HG02981 (cell line): ENCODE measurements around the gene CLEC14A.

Experiments
- ATAC-seq: cut with Tn5 transposase; IDR thresholded peaks from one replicate; pipeline ENCODE4 v1.9.1; 2021; ENCODE audit warnings: mild to moderate bottlenecking, moderate library complexity; ENCODE audit not compliant: unreplicated experiment

Gene CLEC14A

DNA sequence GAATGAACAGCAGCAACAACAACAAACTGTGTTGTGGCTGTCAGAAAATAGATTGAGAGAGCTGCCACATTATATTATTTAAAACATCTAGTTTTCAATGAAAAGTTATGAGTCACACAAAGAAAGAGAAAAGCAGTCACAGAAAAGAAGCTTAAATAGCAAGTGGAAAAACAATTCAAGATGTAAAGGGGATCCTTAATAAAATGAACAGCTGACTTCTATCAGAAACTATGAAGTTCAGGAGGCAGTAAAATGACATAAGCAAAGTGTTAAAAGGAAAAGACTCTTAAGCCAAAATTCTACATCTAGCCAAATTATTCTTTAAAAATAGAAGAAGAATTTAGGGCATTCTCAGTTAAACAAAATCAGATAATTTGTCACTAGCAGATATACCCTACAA is 5.6 kb downstream of the CLEC14A start:
- ATAC-seq: no peak

DNA sequence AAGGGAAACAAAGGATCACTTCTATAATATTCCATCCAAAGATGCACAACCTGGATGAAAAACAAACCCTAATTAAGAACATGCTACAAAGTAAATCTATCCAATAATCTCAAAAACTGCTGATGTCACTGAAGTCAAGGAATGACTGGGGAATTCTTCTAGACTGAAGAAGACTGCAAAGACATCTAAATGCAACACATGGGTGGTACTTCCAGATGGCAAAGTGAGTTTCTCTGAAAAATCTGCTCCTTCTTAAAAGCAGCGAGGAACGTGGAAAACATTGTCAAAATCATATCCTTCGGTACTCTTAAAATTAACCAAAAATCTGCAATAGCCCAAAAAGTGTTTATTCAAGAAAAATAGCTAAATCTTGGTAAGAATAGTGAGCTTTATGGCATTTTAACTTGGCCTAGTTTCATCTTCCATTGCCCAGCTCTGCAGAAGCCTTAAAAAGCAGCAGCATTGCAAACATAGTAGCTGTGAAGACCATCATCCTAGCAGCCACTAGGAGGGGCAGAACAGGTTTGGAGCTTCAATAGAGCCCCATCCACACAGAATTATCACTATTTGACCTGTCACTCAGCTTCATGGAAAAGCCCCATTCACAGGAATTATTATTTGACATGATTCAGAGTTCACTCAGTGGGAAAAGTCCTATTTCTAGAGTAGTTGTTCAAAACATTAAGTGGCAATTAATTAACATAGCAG is 7.4 kb downstream of the CLEC14A start:
- no peak for ATAC-seq

DNA sequence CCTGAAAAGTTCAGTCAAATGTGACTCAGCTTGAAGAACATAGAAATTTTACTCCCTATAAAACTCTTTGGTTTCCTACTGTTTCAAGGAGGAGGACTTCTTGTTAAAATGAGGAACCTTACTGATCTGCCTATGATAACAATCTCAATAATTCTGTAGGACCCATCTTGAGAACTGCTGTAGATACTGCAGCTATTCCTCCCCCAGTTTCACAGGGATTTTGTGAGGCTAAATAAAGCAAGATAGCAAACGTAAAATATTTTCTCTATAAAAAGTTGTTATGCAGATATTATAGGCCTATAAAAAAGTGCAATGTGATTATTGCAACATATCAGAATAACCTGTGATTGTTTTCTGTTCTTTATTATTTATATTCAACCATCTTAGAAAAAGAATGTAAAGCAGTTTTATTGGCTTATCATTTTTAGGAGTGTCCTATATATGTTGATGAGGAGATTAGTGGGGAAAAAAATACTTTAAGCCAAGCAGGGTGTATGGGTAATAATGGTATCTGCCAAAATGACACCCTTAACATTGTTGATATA is 12.1 kb downstream of the CLEC14A start:
- no peak for ATAC-seq

DNA sequence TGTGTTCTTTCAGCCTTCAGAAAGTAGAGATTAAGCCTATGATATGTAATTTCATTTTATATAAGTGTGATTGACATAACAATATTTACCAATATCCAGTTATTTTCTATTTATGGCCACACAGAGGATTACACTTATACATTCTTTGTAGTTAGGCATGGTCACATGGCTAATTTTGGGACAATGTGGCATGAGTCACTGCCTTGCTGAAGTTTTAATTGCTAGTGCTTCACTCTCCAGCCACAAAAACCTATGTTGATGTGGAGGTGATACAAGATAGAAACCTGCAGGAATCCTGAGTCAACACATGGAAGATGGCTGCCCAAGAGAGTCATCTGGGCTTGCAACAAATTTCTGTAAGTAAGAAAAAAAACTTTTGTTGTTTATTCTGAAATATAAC is 17.0 kb downstream of the CLEC14A start:
- ATAC-seq: no peak

DNA sequence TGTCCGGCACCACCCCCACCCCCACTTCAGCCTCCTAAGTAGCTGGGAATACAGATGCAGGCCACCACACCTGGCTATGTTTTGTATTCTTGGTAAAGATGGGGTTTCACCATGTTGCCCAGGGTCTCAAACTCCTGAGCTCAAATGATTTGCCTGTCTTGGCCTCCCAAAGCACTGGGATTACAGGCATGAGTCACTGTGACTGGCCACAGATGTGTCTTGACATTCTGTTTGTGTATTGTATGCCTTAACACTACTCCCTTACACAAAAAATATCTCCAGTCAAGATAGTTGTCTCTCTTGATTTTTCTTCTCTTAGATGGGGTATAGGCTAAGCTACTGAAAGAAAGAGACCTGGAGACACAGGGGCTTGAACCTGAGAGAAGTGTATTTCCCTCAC is 17.6 kb downstream of the CLEC14A start:
- ATAC-seq: no peak

DNA sequence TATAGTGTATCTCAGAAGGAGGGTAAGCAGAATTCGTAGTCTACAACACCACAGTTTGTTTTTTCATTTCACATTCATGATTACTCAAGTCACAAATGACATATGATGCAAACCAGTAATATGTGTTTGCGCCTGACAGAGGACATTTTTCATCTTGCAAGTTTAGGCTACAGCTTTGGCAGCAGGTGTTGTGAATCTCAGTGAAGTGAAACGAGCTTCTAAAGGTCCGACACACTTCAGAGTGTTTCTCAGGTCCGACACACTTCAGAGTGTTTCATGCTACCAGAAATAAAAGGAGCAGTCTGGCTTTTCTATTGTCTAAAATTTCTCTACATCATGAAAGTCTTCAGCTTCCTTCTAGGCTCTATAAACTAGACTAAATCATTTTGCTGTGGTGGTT is 22.7 kb downstream of the CLEC14A start:
- ATAC-seq: no peak

DNA sequence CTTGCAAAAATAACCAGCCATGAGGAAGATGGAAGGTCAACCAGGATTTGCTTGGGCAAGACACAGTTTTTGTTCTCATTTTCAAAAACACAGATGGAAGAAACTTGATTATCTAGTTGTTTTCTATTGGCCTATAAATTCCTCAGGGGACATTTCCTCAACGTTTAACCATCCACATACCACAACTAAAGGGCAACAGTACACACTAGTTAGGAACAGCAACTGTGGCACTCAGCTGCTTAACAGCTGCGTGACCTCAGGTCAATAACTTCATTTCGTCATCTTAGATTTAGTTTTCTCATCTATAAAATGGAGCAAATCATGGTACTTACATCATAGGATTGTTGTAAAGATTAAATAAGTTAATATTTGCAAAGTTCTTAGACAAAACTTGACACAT is 29.5 kb downstream of the CLEC14A start:
- ATAC-seq: no peak

DNA sequence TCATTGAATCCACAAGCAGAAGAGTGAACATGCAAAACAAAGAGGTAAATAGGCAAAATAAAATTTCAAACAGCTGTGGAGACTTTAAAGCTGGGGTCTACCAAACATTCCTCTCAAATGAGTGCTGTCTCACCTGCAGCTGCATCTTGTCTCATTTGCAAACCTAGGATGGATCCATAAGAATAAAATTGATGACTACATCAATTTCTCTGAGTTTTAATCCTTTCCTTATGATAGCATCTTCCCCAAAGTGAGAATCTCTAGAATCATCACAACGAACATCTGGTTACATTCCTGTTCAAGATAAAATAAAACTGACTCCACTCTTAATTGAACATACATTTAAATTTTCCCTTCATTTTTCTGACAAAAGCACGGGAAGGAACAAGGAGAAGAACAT is 29.9 kb downstream of the CLEC14A start:
- ATAC-seq: no peak

DNA sequence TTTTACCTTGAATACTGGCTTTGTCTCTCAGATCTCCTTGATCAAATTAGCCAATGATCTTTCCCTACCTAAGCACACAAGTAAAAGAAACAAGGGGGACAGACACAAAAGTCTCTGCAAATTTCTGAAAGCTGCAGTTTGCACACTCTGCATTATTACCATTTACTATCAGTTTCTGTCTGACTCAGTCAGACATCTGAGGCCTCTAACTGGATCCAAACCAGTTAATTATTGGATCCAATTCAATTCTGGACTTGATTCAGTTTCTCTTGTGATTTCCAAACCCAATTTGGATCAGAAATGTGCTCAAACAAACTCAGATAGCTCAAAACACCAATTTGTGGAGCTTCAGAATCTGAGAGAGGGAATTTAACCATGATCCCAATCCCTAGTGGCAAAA is 31.6 kb downstream of the CLEC14A start:
- no peak for ATAC-seq

DNA sequence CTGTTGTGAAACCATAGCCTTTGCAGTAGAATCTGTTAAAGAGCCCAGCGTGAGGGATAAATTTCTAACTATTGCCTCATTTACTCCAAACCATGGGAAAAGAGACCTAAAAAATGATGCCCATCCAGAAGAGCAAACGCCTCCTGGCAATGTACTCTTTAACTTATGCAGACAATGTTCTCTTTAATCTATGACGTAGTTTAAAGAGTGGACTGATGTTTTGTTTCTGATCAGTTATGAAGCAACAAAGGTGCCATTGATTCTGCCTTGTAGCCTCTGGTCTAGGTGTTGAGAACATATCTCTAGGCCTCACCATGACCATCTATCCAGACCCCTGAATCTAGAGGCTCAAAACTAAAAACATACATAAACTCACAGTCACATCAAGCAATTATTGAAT is 34.8 kb downstream of the CLEC14A start:
- no peak for ATAC-seq

DNA sequence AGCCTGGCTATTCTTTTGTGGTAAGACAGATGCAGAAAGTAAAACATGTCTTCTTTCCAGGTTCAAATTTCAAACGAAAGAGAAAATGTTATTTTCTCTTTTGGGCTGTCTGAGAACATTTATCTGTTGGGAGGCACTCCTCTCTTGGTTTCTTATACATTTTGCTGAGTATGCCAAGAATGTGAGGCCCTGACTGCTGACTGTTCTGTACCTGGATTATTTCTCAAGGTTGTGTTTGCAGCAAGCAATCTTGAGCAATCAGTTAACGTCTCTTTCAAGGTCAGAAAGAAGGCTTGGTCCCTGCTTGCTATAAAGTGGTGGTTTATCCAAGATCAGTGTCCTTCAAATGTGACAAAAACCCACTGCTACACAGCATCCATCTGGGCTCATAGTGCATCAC is 38.3 kb downstream of the CLEC14A start:
- ATAC-seq: no peak

DNA sequence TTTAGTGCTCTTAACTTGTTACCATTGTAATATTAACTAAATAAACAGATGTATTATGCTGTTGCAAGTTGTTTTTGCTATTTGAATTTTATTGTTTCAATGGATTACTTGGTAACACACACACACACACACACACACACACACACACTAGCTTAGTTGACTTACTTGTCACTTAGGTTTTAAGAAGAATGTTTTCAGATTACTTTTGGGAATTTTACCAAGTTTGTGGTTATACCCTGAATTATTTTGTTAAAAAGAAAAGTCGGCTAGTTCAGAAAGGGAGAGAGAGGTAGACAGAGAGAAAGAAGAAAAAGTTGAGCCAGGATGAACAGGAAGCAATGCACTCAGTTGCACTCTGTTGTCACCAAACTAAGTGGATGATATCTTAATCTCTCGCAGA is 42.9 kb downstream of the CLEC14A start:
- no peak for ATAC-seq

DNA sequence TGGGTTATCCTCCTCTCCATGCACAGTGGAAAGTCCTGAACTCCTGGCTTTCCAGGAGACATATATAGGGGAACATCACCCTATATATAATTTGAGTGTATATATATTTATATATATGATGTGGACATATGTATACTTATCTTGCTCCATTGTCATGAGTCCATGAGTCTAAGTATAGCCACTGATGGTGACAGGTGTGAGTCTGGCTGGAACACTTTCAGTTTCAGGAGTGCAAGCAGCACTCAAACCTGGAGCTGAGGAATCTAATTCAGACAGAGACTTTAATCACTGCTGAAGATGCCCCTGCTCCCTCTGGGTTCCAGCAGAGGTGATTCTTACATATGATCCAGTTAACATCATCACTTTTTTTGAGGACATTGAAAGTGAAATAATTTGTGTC is 43.8 kb downstream of the CLEC14A start:
- no peak for ATAC-seq

DNA sequence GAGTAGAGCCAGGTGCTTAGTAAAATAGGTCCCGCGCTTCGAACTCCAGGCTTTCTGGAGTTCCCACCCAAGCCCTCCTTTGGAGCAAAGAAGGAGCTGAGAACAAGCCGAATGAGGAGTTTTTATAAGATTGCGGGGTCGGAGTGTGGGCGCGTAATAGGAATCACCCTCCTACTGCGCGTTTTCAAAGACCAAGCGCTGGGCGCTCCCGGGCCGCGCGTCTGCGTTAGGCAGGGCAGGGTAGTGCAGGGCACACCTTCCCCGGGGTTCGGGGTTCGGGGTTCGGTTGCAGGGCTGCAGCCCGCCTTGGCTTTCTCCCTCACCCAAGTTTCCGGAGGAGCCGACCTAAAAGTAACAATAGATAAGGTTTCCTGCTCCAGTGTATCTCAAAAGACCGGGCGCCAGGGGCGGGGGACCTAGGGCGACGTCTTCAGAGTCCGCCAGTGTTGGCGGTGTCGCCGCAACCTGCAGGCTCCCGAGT is 44.6 kb downstream of the CLEC14A start:
- ATAC-seq: no peak

DNA sequence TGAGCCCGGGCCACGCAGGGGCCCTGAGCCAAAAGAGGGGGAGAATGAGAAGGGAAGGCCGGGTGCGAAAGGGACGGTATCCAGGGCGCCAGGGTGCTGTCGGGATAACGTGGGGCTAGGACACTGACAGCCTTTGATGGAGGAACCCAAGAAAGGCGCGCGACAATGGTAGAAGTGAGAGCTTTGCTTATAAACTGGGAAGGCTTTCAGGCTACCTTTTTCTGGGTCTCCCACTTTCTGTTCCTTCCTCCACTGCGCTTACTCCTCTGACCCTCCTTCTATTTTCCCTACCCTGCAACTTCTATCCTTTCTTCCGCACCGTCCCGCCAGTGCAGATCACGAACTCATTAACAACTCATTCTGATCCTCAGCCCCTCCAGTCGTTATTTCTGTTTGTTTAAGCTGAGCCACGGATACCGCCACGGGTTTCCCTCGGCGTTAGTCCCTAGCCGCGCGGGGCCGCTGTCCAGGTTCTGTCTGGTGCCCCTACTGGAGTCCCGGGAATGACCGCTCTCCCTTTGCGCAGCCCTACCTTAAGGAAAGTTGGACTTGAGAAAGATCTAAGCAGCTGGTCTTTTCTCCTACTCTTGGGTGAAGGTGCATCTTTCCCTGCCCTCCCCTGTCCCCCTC is 45.2 kb downstream of the CLEC14A start:
- no peak for ATAC-seq

DNA sequence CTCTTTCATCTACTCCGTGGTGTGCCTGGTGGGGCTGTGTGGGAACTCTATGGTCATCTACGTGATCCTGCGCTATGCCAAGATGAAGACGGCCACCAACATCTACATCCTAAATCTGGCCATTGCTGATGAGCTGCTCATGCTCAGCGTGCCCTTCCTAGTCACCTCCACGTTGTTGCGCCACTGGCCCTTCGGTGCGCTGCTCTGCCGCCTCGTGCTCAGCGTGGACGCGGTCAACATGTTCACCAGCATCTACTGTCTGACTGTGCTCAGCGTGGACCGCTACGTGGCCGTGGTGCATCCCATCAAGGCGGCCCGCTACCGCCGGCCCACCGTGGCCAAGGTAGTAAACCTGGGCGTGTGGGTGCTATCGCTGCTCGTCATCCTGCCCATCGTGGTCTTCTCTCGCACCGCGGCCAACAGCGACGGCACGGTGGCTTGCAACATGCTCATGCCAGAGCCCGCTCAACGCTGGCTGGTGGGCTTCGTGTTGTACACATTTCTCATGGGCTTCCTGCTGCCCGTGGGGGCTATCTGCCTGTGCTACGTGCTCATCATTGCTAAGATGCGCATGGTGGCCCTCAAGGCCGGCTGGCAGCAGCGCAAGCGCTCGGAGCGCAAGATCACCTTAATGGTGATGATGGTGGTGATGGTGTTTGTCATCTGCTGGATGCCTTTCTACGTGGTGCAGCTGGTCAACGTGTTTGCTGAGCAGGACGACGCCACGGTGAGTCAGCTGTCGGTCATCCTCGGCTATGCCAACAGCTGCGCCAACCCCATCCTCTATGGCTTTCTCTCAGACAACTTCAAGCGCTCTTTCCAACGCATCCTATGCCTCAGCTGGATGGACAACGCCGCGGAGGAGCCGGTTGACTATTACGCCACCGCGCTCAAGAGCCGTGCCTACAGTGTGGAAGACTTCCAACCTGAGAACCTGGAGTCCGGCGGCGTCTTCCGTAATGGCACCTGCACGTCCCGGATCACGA is 46.0 kb downstream of the CLEC14A start:
- ATAC-seq: no peak

DNA sequence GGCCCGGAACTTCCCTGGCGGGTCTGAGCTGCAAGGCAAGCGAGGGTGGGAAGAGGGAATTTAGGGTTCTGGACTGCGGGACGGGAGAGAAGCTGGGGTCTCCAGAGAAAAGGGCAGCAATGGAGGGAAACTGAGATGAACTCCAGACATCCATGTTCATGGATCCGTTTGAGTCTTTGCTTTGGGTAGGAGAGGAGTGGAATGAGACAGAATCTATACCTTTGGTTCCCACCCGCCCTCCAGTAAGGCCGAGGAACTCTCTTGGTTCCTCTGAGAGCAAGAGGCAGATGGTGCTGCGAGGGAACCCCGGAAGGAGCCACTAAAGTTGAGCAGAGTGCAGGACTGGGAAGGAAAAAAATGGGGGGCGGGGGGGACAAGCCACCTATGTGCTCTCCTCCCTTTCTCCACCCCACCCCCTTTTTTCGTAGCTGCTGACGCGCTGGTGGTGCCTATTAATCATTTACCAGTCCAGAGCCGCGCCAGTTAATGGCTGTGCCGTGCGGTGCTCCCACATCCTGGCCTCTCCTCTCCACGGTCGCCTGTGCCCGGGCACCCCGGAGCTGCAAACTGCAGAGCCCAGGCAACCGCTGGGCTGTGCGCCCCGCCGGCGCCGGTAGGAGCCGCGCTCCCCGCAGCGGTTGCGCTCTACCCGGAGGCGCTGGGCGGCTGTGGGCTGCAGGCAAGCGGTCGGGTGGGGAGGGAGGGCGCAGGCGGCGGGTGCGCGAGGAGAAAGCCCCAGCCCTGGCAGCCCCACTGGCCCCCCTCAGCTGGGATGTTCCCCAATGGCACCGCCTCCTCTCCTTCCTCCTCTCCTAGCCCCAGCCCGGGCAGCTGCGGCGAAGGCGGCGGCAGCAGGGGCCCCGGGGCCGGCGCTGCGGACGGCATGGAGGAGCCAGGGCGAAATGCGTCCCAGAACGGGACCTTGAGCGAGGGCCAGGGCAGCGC is 47.0 kb downstream of the CLEC14A start:
- no peak for ATAC-seq

DNA sequence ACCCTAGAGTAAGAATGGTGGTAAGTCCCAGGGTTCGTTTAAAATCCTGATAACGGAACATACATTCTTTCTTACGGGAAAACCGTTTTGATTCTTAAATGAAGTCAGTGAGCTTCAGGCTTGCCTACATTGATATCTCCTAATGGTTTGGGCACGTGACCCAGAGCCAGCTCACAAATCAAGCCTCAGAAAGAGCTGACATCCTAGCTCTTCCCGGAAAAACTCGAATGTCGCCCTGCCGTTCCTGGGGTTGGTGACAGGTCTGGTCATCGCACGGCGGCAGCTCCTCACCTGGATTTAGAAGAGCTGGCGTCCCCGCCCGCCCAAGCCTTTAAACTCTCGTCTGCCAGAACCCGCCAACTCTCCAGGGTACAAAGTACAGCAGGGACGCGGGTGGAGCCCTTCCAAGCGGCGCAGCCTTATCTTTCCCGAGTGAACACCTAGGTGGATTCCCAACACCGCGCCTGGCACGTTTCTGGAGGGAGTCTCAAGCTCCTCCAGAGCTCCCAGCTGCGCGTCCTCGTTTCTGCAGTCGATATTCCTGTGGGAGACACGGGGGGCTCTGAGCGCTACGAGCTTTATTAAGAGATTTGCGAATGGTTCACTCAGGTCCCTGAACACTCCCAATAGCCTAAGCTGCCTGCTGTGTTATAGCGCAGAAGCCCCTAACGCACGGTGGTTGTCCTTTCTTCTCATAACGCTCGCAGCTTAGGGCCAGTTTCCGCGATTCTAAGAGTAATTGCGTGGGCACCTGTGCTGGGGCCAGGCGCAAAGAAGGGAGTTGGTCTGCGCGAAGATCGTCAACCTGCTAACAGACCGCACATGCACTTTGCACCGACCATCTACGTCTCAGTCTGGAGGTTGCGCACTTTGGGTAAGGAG is 47.9 kb downstream of the CLEC14A start, which contains the start of gene SSTR1:
TSS of gene SSTR1 (plus strand) at position 169 of the 882 bp plus-strand sequence. CDS start 1,486 bp downstream, outside the sequence.
- no peak for ATAC-seq

DNA sequence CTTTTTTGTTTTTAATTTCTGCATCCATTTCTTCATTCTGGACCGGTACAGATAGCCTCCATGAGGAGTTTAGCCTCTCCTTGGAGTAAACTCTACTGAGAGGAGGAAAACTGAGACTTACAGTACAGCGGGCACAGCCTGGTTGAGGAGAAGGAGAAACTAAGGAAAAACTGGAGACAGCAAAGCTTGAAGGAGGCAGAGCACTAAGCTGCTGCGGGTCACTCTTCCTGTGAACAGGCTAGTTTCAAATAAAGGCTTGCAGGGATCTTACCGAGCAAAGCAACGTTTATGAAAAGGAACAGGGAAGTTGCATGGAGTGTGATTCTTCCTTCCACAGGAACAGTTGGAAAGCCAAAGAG is 48.5 kb downstream of the CLEC14A start:
- ATAC-seq: no peak
